BE2C (cell line): ENCODE data around the gene ZNF827.

Experiments used
- DNase-seq: peaks from one replicate; pipeline ENCODE4 v3.0.0-alpha.2; 2020
- H3K27me3 ChIP-seq: fragments of 250-450 bp; sonication (Bioruptor Pico); 2 replicates; pipeline ENCODE4 v1.5.1; 2020; ENCODE audit warnings: mild to moderate bottlenecking
- H3K36me3 ChIP-seq: fragments of 250-450 bp; sonication (Bioruptor Pico); 2 replicates; pipeline ENCODE4 v1.5.1; 2020; ENCODE audit warnings: mild to moderate bottlenecking
- H3K4me1 ChIP-seq: fragments of 250-450 bp; sonication (Bioruptor Pico); 2 replicates; pipeline ENCODE4 v1.5.1; 2020
- H3K4me3 ChIP-seq: 2 replicates; pipeline ENCODE4 v1.5.1; 2011; ENCODE audit warnings: low read depth, low read length
- H3K9me3 ChIP-seq: fragments of 250-450 bp; sonication (Bioruptor Pico); 2 replicates; pipeline ENCODE4 v1.5.1; 2020
- TF ChIP-seq, protein P1 (sequence below): IDR thresholded peaks from 2 replicates; pipeline ENCODE4 v1.5.1; 2012; ENCODE audit warnings: mild to moderate bottlenecking, low read depth, low read length

ZNF827 gene

GRCh38 chr4:145867406-145867805 lies 71.2 kb downstream of the ZNF827 start:
- H3K36me3 ChIP-seq = peaks cover 4% of the 10 kb centered on the region
- H3K4me3 ChIP-seq = no peak overlapping the region
- TF ChIP-seq, protein P1, sequence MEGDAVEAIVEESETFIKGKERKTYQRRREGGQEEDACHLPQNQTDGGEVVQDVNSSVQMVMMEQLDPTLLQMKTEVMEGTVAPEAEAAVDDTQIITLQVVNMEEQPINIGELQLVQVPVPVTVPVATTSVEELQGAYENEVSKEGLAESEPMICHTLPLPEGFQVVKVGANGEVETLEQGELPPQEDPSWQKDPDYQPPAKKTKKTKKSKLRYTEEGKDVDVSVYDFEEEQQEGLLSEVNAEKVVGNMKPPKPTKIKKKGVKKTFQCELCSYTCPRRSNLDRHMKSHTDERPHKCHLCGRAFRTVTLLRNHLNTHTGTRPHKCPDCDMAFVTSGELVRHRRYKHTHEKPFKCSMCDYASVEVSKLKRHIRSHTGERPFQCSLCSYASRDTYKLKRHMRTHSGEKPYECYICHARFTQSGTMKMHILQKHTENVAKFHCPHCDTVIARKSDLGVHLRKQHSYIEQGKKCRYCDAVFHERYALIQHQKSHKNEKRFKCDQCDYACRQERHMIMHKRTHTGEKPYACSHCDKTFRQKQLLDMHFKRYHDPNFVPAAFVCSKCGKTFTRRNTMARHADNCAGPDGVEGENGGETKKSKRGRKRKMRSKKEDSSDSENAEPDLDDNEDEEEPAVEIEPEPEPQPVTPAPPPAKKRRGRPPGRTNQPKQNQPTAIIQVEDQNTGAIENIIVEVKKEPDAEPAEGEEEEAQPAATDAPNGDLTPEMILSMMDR = no peak

DNA sequence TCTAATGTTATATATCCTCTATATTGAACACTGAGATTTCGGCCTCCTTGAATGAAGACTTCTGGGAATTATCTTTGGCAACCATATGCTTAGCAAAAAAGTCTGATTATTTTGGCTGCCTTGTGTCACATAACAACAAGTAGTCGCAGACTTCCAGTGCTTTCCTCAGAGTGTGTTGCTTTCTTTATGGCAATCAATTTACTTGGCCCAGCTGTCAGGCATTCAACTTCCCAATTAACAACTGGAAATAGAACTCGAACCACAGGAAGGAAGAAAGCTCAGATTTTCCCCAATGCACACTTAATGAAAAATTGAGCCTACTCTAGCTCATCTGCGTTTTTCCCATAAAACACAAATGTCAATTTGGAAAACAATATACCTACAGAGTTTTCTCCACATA lies 71.6 kb downstream of the ZNF827 start:
- Histone ChIP-seq H3K36me3 (peaks cover 4% of the 10 kb centered on the region), H3K9me3 (no peaks in the 10 kb centered on the region), H3K4me3 (no peak overlapping the region), H3K4me1 (no peaks in the 10 kb centered on the region; the same call in 1 of the 2 replicates), H3K27me3 (no peaks in the 10 kb centered on the region)
- no peak for DNase-seq
- TF ChIP-seq, protein P1 = no peak

More at GRCh38 chr4:145867406-145867805, 71.2 kb downstream of the ZNF827 start:
- DNase-seq = no peak
- H3K4me1 ChIP-seq = no peaks in the 10 kb centered on the region; the same call in 1 of the 2 replicates
- H3K27me3 ChIP-seq = no peaks in the 10 kb centered on the region
- no peaks in the 10 kb centered on the region for H3K9me3 ChIP-seq

DNA sequence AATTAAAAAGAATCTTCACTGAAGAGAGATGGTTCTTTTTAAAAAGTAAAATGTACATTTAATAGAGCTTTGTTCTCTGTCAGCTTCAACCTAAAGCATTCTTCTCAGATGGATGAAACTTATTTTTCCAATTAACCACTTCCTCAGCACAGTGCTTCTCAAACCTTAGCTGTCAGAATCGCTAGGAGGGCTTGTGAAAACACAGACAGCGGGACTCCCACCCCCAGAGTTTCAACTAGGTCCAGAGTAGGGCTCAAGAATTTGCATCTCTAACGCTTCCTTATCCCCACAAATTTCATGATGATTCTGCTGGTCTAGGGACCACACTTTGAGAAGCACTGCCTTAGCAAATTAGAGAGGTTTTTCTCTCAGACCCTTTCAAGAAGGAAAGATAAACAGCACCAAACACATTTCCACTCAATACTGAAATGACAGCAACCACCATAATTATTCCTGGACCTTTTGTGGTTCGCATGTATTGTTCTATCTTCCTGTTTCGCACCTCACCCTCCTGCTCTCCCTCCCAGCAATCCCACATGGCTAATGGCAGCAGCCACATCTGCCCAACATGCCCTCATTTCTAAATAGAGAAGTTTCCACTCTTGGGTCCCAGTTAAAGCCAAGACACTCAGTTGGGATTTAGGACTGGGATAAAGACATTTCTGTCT lies 73.2 kb downstream of the ZNF827 start:
- Histone ChIP-seq H3K36me3 (peaks cover 4% of the 10 kb centered on the region), H3K4me1 (no peaks in the 10 kb centered on the region), H3K27me3 (no peaks in the 10 kb centered on the region), H3K9me3 (no peaks in the 10 kb centered on the region), H3K4me3 (no peak overlapping the region)
- no peak for DNase-seq
- TF ChIP-seq, protein P1 = no peak

DNA sequence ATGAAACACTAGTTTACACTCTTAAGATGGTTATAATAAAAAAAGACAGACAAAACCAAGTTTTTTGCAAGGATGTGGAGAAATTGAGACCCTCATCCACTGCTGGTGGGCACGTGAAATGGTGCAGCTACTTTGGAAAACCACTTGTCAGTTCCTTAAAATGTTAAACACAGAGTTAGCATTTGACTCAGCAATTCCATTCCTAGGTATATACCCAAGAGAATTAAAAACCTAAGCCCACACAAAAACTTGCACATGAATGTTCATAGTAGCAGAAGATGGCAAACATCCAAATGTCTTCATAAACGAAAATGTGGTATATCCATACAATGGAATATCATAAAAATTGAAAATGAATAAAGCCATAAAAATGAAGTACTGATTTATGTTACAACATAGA lies 75.4 kb downstream of the ZNF827 start:
- H3K36me3 ChIP-seq = no peaks in the 10 kb centered on the region
- H3K4me1 ChIP-seq = no peaks in the 10 kb centered on the region
- H3K27me3 ChIP-seq = no peaks in the 10 kb centered on the region
- DNase-seq = no peak
- H3K4me3 ChIP-seq = no peak overlapping the region
- TF ChIP-seq, protein P1 = no peak
- no peaks in the 10 kb centered on the region for H3K9me3 ChIP-seq

DNA sequence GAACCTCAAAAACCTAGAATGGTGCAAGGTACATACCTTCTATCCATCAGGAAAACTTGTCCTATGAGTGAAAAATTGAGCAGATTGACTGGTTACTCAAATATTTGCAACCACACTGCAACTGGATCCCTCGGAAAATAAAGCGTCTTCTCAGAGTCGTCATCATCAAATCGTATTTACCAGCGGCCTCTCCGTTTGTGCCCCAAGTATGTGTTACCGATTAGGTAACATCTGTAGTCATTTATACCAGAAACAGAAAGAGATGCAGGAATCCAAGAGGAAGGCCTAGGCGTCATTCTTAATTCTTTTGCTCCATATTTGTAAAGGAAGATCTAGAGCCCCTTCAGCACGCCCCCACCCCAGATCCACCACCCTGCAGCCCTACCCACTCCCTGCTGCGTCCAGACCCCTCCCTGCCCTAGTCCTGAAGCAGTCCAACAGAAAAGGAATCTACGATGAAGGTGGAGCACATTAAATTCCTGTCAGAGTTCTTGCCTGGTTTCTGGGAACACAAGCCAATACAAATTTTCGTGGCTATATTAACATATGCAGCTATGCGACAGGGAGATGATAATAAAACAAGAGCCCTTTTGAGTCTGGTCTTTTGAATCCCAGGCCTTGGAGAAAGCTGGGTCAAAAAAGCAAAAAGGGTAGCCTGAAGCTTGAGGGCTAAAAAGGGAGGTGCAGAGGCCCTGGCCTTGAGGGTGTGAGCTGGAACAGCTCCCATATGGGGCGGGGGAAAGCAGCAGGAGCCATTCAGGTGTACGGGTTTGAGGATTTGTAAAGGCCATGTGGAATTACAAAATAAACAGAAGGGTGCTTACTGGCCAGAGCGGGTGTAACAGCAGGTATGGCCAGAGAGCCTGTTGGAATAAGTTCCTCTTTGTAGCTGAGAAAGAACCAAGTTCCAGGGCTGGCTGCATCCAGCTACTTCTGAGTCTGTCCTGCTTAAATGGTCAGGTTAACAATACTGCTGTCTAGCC lies 77.0 kb downstream of the ZNF827 start:
- DNase-seq = no peak
- Histone ChIP-seq H3K9me3 (no peaks in the 10 kb centered on the region), H3K4me3 (no peak overlapping the region), H3K4me1 (no peaks in the 10 kb centered on the region), H3K27me3 (no peaks in the 10 kb centered on the region), H3K36me3 (no peaks in the 10 kb centered on the region)
- TF ChIP-seq, protein P1 = no peak
